GM12875 (cell line): ENCODE results near the gene PIK3R5.
"Not testable (repeated sequence)": the region's sequence is repeated elsewhere in the genome, so short reads cannot be mapped to it uniquely, and the experiment has no call there.

Experiments used
- H3K4me3 ChIP-seq: one replicate; pipeline ENCODE4 v1.5.1; 2011; ENCODE audit warnings: low read depth, low read length, control low read depth
- TF ChIP-seq, protein P1 (sequence below): IDR thresholded peaks from 2 replicates; pipeline ENCODE4 v1.5.1; 2011; ENCODE audit warnings: low read depth, mild to moderate bottlenecking, control low read depth, inconsistent platforms, low read length, moderate library complexity, borderline replicate concordance; ENCODE audit not compliant: insufficient read depth

The PIK3R5 gene

DNA sequence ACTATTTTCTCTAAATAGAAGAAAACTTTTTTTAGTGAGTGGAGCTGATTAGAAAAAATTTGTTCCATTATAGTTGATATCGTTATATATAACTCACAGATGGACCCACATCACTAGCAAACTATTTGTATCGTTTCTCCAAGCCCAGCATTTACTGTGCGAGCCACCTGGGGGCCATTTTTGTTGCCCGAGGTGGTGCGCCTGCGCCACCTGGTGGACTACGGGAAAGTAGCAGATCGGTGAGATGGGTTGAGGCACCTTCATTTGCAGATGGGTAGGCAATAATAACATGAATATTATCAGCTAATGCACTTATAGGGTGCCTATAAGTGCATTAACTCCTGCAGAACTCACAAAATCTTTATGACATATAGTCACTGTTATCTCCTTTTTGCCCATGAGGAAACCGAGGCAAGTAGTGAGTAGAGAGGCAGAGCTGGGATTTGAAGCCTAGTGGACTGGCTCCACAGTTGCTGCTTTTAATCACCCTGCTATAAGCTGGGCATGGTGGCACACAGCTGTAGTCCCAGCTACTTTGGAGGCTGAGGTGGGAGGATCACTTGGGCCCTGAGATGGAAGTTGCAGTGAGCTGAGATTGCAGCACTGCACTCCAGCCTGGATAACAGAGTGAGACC is 32.6 kb upstream of the PIK3R5 start:
- TF ChIP-seq, protein P1, sequence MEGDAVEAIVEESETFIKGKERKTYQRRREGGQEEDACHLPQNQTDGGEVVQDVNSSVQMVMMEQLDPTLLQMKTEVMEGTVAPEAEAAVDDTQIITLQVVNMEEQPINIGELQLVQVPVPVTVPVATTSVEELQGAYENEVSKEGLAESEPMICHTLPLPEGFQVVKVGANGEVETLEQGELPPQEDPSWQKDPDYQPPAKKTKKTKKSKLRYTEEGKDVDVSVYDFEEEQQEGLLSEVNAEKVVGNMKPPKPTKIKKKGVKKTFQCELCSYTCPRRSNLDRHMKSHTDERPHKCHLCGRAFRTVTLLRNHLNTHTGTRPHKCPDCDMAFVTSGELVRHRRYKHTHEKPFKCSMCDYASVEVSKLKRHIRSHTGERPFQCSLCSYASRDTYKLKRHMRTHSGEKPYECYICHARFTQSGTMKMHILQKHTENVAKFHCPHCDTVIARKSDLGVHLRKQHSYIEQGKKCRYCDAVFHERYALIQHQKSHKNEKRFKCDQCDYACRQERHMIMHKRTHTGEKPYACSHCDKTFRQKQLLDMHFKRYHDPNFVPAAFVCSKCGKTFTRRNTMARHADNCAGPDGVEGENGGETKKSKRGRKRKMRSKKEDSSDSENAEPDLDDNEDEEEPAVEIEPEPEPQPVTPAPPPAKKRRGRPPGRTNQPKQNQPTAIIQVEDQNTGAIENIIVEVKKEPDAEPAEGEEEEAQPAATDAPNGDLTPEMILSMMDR, result peak; percentile 90
- H3K4me3 ChIP-seq, result no peak overlapping the region

DNA sequence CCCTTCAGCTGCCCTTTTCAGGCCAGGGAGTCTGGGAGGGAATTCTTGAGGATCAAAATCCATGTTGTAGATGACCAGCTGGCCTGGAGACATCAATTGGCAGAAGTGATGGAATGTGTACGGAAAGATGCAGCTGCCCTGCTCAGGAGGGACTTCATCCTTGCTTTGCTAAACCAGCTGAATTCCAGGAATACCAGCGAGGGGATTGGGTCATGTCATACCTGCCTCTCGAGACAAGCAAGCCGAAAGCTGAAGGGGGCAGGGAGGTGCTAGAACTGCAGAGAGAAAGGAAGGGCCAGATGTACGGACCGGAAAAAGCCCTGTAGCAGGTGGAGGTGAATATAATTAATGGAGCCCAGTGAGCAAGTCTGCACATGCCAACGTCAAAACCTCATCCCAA is 30.2 kb upstream of the PIK3R5 start:
- TF ChIP-seq, protein P1, result no peak
- no peak overlapping the region for H3K4me3 ChIP-seq

DNA sequence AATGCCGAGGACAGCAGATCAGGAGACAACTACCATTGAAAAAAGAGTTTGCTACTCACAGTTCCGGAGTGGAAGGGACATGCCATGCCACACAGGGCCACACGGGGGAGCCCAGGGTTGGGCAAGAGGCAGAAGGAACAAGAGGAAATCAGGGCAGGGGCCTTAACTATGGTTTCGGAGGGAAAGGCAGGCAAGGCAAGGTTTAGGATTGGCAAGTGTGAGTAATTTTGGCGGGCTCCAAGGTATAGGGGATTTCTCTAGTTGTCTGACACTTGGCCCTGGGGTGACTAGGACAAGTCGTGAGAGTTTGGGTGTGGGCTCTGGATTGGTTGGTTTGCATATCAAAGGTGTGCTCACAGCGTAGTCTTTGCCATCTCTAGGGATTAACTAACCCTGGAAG is 28.8 kb upstream of the PIK3R5 start:
- no peak overlapping the region for H3K4me3 ChIP-seq

DNA sequence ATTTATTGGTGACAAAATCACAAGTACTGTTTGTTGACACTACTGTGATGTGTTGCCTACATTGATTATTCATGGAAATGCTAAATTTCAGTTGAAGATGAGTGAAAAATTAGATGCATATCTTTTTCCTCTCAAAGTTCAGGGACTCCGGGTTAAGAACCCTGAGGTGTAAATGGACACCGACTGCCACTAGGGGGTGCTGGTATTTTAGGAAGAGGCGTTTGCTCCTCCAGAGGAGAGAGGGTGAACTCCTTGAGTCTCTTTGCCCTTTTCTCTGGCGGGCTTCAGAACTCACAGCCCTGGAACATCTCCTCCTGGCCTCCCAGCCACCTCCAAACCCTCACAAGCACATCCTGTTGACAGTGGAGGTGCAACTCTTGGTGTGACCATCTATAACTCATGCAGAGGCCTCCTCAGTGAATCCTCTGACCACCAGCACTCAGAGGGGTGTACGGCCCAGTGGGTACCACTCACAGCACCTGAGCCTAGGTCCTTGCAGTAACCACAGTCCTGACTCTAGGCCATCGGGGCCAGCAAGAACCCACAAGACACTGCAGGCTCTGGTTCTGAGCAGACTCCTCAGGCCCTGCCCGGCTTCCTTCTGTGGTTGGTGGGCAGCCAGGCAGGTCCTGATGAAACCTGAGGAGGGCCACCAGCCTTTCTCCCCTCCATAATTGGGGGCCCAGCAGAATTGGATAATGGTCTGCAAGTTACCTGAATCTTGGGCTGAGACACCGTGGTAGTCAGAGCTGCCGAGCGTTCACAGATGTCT is 26.2 kb upstream of the PIK3R5 start:
- TF ChIP-seq, protein P1, result peak; percentile 70
- H3K4me3 ChIP-seq, result no peak overlapping the region

More for the DNA sequence above, 28.8 kb upstream of the PIK3R5 start:
- TF ChIP-seq, protein P1, result peak; percentile 82

DNA sequence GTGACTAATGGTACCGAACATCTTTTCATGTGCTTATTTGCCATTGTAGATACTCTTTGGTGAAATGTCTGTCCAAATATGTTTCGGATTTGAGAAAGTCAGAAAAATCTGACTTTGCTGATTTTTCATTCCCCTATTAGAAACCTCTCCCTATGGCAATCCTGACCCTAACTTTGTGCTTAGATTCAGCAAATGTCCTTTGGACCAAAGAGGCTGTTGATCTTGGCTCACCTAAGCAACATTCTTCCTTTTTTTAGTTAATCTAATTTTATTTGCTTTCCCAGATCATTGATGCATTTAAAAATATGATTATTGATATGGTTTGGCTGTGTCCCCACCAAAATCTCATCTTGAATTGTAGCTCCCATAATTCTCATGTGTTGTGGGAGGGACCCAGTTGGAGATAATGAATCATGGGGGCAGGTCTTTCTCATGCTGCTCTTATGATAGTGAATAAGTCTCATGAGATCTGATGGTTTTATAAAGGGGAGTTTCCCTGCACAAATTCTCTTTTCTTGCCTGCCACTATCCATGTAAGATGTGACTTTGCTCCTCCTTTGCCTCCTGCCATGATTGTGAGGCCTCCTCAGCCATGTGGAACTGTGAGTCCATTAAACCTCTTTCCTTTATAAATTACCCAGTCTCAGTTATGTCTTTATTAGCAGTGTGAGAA is 22.9 kb upstream of the PIK3R5 start:
- not testable (repeated sequence) for H3K4me3 ChIP-seq

DNA sequence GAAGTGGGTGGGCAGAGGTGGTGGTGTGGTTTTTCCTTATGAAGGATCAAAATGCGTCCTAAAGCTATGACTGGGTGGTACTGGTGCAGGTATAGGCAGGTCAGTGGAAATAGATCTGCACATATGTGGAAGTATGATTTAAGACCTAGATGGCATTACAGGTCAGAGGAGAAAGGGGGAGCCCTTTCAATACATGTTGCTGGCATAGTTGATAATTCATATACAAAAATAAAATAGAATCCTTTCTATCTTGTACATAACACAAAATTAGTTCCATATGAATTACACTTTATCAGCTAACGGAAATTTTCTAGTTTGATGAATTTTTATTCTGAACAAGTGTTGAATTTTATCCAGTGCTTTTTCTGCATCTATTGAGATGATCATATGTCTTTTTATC is 20.8 kb upstream of the PIK3R5 start:
- no peak overlapping the region for H3K4me3 ChIP-seq
- TF ChIP-seq, protein P1, result 0 out of 2 replicates have a peak, but pooled peaks have one; percentile 23

DNA sequence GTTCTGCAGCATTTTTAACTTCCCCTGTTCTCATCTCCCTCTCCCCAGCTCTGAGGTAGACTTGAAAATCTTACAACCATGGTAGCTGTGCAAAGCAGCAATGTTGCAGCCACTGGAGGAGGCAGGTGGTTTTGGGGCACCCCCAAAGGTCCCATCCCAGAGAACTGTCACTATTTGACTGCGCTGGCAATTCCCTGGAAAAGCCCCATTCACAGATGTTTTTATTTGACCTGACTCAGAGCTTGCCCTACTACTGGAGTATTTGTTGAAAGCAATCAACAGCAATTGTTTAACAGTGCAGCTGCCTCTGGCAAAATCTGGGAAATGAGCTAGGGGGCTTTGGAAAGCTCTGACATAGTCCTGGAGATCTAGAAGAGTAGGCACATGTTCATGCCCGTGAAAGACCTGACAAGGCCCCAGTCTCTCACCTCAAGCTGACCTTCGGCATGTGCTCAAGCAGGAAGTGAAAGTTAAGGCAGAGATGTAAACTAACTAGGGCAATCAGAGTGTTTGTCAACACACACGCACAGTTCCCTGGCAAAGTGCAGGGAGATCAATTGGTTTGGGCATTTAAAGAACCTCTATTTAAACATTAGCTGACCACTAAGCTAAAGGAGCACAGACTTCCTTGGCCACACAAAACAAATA is 19.7 kb upstream of the PIK3R5 start:
- TF ChIP-seq, protein P1, result no peak

DNA sequence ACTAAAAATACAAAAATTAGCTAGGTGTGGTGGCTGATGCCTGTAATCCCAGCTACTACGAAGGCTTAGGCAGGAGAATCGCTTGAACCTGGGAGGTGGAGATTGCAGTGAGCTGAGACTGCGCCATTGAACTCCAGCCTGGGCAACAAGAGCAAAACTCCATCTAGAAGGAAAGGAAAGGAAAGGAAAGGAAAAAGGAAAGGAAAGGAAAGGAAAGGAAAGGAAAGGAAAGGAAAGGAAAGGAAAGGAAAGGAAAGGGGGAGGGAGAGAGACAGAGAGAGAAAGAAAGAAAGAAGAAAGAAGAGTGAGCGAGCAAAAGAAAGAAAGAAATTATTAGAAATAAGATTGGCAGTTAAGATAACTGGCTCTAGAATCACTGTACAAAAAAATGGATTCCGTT is 18.7 kb upstream of the PIK3R5 start:
- H3K4me3 ChIP-seq, result not testable (repeated sequence)

More for the DNA sequence above, 19.7 kb upstream of the PIK3R5 start:
- H3K4me3 ChIP-seq, result no peak overlapping the region
